Ovary (tissue), 3 donors: ENCODE results near the gene NFIA.

Experiments used
- CTCF ChIP-seq, 3 donors: fragments of 450-650 bp in 2 of 3; fragments of 200-600 bp in 1 of 3; IDR thresholded peaks; one replicate each; pipeline versions ENCODE4 v1.5.1 to v1.8.0; 2016 to 2022; ENCODE audit warnings: antibody characterized with exemption in 3 of 3, mild to moderate bottlenecking in 1 of 3
- EP300 ChIP-seq: sonication (generic); formaldehyde crosslinking; IDR thresholded peaks from one replicate; pipeline ENCODE4 v1.6.1; 2017; ENCODE audit warnings: antibody characterized with exemption
- POLR2A ChIP-seq: fragments of 450-650 bp; IDR thresholded peaks from one replicate; pipeline ENCODE4 v1.6.1; 2017; ENCODE audit warnings: antibody characterized with exemption, mild to moderate bottlenecking, moderate library complexity
- donor health status: DM: no; HTN: no; CAD: no.

- TF ChIP-seq CTCF (IDR thresholded peaks at IDR 0.05): no peak
- TF ChIP-seq EP300: no peak
- no peak for TF ChIP-seq POLR2A
Observed at GRCh38 chr1:61452176-61453035, 370.0 kb downstream of the NFIA start.
